Stimulated activated CD8-positive, alpha-beta memory T cell treated with anti-CD3 and anti-CD28 coated beads, Interleukin-12 subunit alpha, Interleukin-12 subunit beta, amount 100 ng/mL, for 24 hours (primary cell): ENCODE data around the gene MICALL1.

Experiments
- DNase-seq: peaks from one replicate; pipeline ENCODE4 v3.0.0-alpha.2; 2020; ENCODE audit errors: extremely low read depth

Gene MICALL1, protein sequence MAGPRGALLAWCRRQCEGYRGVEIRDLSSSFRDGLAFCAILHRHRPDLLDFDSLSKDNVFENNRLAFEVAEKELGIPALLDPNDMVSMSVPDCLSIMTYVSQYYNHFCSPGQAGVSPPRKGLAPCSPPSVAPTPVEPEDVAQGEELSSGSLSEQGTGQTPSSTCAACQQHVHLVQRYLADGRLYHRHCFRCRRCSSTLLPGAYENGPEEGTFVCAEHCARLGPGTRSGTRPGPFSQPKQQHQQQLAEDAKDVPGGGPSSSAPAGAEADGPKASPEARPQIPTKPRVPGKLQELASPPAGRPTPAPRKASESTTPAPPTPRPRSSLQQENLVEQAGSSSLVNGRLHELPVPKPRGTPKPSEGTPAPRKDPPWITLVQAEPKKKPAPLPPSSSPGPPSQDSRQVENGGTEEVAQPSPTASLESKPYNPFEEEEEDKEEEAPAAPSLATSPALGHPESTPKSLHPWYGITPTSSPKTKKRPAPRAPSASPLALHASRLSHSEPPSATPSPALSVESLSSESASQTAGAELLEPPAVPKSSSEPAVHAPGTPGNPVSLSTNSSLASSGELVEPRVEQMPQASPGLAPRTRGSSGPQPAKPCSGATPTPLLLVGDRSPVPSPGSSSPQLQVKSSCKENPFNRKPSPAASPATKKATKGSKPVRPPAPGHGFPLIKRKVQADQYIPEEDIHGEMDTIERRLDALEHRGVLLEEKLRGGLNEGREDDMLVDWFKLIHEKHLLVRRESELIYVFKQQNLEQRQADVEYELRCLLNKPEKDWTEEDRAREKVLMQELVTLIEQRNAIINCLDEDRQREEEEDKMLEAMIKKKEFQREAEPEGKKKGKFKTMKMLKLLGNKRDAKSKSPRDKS

GRCh38 chr22:37905534-37906363 is at the start of gene MICALL1:
TSS of gene MICALL1 (plus strand) at chr22:37906297. CDS start at chr22:37906423, 126 bp downstream.
- peak; percentile 14 for DNase-seq

DNA sequence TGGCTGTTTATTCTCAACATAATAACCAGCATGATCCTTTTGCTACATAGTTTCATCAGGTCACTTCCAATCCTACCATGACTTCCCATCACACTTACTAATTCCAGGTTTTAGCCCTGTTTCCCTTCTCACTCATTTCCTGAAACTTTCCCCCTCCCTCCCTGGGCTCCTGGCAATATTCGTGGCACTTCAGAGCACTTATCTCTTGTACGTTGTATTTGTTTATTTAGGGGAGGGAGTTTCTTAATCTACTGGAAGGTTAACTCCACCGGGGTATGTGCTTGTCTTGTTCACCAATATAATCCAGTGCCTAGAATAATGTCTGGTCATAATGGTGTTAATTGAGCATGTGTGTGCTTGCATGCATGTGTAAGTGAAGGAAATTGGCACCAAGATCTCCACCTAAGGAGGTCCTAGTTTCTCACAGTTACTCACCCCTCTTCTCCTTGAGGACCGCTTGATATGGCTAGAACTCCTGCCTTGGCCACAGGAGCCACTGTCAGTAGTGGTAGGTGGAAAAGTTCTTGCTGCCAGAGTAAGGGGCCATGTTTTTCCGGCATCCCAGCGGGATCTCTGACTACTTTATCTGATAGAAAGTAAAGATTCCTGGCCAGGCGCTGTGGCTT is 45.2 kb upstream of the MICALL1 start:
- no peak for DNase-seq

- no peak for DNase-seq
Measured at GRCh38 chr22:37862570-37863325, 43.3 kb upstream of the MICALL1 start.

DNA sequence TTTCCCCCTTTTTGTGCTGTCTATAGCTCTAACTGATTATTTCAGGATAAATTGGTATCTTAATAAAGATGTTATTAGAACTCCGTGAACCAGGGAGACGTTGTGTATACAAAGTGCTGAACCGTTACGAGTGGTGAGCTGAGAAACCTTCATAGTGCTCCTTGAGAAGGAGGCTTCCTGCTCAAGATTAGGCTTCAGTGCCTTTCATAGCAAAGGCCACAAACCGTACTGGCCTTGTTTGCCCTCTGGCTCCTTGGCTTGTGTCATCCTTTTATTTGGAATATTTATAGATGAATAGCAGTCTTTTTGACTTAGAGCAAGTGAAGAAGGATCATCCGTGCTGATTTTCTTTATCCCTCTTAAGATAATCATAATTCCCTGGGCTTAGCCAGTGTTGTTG is 40.6 kb upstream of the MICALL1 start:
- no peak for DNase-seq

DNA sequence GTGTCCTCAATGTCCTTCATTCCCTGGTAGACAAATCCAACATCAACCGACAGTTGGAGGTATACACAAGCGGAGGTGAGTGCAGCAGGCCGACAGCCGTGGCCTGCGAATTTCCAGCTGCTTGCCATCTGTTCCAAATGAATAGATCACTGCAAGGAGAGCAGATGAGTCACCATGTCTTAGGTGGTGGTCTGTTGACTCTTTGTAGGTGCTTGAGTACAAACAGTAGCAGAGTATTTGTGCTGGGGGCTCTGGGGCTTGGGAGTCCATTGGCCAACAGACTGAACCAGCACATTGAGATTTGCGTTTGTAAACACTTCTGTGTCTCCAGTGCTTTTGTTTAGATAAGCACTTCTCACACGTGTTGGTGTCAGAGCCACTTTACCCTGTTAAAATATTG is 35.8 kb upstream of the MICALL1 start:
- DNase-seq, result no peak

GRCh38 chr22:37880668-37881440 is 25.2 kb upstream of the MICALL1 start:
- no peak for DNase-seq

- DNase-seq, result no peak
Measured at GRCh38 chr22:37884420-37884819, 21.7 kb upstream of the MICALL1 start.

DNA sequence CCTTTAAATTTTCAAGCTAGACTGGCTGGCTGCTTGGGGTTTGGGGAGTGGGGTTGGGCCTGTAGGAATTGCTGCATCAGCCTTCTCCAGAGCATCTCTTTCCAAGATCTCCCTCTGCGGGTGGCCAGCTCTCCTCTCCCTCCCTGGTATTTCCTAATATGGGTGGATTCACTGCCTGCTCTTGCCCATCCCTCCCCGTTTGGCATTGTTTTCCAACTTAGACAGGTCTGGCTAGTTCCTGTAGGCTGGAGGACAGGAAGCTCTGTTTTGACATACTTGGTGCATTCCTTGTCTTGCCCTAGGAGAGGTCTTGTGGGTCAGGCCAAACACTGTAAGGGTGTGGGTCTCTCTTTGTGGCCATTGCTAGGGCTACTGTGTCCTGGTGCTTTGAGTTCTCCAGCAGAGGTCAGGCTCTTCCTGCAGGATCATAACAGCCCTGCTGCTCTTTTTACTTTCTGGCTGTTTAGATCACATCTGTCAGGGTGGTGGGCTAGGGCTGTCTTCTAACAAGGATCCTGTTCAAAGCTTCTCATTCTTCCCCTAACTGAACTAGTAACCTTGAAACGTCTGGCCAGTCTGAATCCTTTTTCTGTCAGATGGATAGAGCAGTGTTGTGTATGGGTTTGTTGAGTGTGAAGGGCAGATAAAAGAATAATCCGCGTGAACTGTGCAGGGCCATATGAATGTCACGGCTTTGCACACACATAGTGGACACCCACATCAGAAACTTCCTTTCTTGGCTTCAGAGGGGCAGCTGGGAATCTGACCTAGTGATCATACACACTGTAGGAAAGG is 18.3 kb upstream of the MICALL1 start:
- DNase-seq, result no peak

GRCh38 chr22:37891926-37892325 is 14.2 kb upstream of the MICALL1 start:
- DNase-seq, result no peak

DNA sequence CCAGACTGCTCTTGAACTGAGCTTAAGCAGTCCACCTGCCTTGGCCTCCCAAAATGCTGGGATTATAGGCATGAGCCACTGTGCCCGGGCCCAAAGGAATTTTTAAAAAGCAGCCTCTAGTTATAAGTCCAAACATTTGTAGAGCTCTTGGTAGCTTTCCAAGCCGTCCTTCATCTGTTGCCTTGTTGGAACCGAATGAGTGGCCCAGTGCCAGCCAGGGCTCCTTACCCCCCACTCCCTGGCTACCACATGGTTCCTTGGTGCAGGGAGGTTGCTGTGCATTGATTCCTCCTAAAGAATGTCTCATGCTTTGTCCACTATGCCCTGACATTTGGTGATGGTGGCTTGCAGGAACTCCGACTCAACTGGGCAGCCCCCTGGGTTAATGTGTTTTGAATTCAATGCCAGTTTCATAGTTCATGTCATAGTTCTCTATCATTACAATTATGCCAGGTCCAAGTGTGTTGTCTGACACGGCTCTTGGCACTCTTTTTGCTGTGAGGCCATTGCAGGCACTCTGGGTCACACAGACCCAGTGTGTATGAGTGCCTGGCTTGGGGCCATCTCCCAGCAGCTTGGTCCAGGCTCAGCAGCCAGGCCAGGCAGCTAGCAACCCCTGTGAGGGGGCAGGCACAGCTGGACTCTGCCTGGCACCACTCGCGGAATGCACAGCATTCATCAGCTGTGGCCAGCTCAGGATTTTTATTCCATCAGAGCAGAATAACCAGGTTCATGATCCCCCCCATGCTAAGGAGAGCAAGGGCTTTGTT is 13.3 kb upstream of the MICALL1 start:
- DNase-seq, result no peak

- no peak for DNase-seq
Measured at GRCh38 chr22:37893583-37893983, 12.5 kb upstream of the MICALL1 start.

DNA sequence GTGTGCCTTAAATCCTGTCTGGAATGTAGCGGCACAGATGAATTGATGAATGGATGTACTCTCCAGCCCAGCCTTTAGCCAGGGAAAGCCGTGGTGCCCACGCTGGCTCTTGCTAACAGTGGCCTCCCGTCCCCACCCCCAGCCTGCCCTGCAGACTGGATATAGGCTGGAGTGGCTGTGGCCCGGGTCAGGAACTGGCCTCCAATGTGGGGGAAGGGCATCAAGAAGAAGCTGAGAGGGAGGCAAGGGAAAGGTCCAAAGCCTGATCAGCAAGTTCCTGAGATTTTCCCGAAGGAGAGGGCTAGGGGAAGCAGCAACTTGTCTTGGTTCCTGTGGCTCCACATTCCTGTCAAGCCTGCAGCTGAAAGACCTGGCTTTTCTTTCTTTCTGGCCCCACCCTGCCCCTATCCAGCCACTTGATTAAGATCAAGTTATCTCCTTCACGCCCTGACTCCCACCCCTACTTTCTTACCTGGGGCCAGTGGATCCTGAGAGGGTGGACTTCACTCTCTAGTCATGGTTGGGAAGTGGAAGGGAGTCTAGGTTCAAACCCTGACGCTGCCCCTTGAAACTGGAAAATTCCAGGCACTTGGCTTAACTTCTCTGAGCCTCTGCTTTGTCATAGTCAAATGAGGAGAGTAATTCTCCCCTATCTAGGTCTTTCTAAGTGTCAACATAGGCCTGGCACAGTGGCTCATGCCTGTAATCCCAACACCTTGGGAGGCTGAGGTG is 11.0 kb upstream of the MICALL1 start:
- DNase-seq, result no peak

GRCh38 chr22:37896181-37896592 is 9.9 kb upstream of the MICALL1 start:
- no peak for DNase-seq

- DNase-seq, result no peak
Measured at GRCh38 chr22:37896939-37897338, 9.2 kb upstream of the MICALL1 start.

GRCh38 chr22:37897807-37898206 is 8.3 kb upstream of the MICALL1 start:
- DNase-seq, result no peak

DNA sequence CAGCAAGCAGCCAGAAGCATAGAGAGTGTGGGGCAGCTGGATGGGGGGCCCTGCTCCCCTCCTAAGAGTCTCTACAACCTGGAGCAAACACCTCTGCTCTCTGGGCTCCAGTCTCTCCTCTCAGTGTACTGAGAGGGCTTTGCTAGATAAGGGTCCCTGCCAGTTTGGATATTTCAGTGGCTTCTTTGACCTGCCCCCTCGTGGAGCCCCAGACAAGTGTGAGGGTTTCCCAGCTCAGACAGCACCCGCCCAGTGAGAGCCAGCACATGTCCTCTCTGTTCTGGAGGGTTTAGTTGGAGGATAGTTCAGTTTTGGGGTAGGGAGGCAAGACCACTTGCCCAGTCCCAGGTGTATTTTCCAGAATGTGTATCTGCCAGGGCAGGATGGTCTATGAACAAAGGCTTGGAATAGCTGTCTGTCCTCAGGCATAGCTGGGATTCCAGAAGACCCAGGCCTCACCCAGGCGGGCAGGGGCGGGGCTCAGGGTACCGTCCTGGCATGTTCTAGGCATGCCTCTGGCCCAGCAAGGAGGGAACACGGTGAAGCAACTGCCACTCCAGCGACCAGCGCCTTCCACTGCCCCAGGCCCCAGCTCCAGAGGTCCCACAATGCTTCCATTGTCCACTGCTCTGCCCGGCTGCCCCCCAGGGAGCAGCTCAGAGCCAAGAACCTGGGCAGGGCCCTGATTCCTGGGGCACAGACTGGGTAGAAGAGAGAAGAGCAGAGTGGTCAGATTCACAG is 7.5 kb upstream of the MICALL1 start:
- no peak for DNase-seq
